ENCODE measurements around the gene OCRL.
A peak's percentile ranks its signal among the peaks of the same experiment; 100 is the strongest.
"Not testable (repeated sequence)": the region's sequence is repeated elsewhere in the genome, so short reads cannot be mapped to it uniquely, and the experiment has no call there.

OCRL gene

GRCh38 chrX:129540722-129541184 is 694 bp downstream of the OCRL start:
- DNase-seq: peak in 2 of 6 experiments; percentile 2 to 6

GRCh38 chrX:129544780-129545179 is 4.7 kb downstream of the OCRL start:
- DNase-seq: no peak

GRCh38 chrX:129545408-129545807 is 5.3 kb downstream of the OCRL start:
- DNase-seq: no peak

DNA sequence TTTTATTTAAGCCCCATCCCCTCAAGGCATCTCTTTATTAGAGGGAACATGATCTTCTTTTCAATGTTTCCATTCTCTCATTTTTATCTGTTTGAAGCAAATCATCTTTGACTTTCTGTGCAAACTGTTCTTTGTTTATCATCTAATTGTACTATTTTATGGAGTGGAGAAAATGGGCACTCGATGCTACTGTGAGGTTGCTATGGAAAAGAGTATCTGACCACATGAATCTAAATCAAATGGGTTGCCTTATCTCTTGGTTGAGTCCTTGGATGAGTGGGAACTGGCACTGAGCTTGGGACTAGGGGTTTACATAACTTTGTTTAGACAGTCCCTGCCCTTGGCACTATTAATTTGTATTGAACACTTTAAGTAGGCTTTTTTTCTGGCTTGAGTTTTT is 9.1 kb downstream of the OCRL start:
- no peak for DNase-seq

DNA sequence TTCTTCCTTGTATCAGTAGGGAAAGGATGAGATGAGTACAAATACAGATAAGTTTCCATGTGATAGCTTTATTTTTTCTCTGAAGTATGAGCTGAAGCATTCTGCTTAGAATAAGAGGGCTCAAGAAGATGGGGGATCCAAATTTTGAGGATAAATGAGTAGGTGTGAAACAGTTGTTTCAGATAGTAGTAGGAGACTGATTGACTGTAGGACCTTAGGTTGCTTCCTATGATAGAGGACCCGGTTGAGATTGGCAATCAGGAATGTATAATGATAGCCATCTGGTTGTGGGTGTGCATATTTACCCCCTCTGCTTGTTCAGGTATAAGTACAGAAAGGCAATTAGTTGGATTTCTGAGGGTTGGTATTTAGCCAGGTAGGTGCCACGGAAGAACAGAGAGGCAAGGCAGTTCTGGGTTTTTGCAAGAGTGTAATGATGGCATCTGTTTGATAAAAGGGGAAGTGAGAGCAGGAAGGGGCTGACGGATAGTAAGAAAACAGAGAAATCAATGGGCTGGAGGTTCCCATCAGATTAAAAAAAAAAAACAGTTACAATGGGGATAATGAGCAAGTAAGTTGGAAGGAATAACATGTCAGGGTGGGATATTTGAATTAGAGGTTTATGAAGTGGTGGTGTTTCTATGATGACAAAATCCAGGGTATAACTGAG is 13.7 kb downstream of the OCRL start:
- DNase-seq: no peak

DNA sequence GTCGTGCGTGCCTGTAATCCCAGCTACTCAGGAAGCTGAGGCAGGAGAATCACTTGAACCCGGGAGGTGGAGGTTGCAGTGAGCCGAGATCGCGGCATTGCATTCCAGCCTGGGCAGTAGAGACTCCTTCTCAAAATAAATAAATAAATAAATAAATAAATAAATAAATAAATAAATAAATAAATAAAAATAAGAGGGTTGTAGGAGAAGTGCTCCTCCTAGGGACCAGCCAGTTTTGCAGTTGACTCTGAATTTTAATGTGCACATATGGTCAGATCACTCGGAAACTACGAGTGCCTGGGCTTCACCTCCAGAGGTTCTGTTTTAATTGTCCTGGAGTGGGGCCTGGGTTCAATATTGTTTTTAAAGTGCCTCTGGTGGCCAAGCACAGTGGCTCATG is 14.8 kb downstream of the OCRL start:
- not testable (repeated sequence) for DNase-seq

DNA sequence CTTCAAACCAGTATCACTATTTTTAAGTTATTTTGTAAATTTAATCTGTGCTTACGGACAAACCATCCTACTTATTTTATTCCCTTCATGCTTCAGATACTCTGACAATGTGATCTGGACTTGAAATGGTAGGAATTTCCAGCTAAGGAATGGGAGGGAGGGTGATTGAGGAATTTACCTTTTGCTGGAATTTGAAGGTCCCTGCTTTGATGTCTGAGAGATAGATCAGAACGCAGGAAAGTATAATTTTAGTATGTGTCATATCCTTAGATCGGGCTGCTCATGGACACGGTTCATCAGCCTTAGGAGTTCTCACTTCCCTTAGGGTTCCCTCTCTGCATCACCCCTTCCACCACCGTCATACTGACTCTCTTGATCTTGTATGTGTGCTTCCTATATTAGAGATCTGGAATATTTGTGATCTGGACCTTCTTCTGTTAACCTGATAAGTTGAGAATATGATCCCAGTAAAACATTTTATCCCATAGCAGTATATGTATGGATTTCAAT is 16.8 kb downstream of the OCRL start:
- DNase-seq: no peak

- DNase-seq: no peak
These were observed 17.9 kb downstream of the OCRL start for GRCh38 chrX:129557844-129558480.

- no peak for DNase-seq
These were observed 19.7 kb downstream of the OCRL start for GRCh38 chrX:129559783-129560182.

GRCh38 chrX:129561453-129561852 is 21.4 kb downstream of the OCRL start:
- no peak for DNase-seq

- DNase-seq: not testable (repeated sequence)
These were observed 24.3 kb downstream of the OCRL start for GRCh38 chrX:129564345-129564744.

DNA sequence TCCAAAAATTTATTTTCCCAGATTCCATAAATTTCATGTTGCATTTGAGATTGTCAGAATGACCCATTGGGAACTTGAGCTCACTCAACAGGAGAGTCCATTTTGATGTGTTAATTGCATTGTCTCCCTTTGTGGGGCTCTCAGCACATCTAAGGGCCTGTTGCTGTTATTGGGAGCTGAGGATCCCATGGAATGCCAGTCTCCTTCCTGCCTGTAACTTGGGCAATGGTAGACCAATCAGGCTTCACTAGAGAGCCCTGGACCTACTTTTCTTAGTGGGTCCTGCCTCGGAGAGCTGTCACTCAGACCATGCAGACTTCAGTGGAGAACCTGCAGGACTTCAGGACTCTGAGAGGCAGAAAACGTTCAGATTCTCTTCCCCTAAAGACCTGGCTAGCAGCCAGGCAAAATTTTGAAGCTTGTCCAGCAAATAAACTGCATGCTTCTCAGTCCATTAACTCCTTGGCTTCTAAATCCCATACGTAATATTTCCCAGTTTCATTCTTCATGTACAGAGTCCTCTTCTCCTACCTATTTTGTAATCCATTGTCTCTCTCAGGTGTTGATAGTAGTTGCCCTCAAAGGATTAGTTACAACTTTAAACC is 25.1 kb downstream of the OCRL start:
- DNase-seq: no peak

DNA sequence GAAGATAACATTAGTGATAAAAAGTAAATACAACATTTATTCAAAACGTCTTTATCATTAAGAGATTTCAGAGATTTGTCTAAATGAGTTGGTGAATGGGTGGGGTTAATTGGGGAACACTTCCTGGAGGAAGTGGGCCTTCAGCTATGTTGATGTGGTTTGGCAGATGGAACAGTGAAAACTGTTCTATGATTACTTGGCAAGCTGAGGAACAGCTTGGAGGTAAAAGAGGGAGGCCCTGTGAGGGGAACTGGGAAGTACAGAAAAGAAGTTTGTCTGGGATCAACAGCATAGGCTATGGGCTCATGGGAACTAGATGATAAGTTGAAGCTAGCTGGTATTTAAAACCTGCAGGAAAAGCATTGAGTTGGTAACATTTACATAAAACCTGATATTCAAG is 26.0 kb downstream of the OCRL start:
- no peak for DNase-seq

GRCh38 chrX:129568349-129568748 is 28.3 kb downstream of the OCRL start:
- no peak for DNase-seq

DNA sequence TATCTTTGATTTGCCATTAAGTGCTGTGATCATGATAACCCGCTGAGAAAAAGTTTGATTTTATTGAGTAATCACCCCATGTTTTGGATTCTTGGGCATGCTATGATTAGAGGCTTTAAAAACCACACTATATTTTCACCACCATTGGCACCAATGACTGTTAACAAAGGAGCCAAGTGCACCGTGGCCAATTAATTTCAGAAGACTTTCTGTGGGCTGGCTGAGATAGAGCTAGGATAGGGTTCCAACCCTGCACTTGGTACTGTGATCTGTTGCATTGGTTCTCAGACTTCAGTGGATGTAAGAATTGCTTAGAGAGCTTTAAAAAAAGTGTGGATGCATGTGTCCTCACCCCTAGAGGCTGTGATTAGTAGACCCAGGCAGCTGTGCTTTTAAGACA is 32.4 kb downstream of the OCRL start:
- DNase-seq: no peak

- not testable (repeated sequence) for DNase-seq
These were observed 33.6 kb downstream of the OCRL start for GRCh38 chrX:129573652-129574051.

DNA sequence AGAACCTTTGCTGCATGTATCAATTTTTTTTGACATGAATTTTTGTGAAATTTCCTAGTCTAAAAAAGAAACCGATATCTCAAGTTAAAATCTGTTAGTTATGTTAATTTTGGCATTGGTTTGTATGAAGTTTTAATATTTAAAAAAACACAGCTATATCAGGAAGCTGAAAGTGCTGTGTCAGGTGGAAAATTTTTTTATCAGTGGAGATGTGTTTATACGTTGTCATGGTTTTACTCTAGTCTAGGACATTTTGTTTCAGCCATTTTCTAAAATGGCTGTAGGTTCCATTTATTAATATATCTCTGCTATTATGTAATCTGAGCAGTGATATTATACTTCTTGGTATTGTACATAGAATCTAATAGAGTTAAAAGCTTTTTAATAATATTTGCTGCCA is 34.2 kb downstream of the OCRL start:
- no peak for DNase-seq

- DNase-seq: no peak
These were observed 36.5 kb downstream of the OCRL start for GRCh38 chrX:129576539-129576938.

DNA sequence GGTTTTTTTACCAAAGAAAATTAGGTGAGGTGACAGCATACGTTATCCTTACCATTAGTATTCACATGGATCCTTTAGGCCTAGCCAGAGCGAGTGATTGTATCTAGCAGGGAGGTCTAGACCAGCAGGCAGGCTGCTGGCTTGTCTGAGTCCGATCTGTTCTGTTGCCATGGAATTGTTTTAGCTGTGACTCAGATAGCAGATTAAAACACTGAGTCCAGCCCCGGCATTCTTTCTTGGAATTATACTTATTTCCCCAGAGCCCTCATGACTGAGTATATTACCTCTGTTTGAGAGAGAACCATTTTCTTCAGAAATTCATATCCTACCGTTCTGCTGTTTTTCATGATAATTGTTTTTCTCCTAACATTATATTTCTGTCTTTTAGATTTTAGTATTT is 37.4 kb downstream of the OCRL start:
- no peak for DNase-seq

- DNase-seq: no peak
These were observed 37.8 kb downstream of the OCRL start for GRCh38 chrX:129577877-129578276.

DNA sequence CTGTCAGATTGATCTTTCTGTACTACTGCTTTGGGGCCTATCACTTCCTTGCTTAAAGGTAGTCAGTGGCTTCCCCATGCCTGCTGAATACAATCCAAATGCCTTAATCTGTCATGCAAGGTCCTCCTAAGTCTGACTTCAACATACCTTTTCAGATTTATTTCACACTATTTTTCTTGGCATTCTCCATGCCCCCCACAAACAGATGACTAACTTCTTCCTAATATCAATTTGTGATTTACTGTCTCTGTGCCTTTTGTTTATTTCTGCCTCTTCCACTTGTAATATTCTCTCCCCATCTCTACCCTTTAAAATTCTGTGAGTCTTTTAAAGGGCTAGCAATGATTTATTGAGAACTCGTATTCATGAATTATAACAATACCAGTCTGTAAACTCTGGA is 41.8 kb downstream of the OCRL start:
- no peak for DNase-seq

DNA sequence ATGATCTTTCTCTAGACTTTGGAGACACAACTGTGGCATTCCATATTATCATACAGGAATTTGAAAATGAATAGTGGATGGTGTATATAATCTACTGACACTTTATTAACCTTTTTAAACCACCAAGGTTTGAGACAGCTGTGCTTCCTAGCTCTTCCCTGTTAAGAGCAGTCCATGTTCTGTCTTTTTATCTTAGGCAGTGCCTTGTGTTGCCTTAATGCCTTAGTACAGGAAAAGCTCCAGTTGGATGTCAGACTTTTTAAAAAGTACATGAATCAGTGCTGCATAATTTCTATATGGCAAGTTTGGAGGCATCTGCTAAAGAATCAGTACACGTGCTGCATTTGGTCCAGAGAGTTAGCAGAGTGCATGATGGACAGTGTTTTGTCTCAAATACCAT is 45.1 kb downstream of the OCRL start:
- DNase-seq: no peak

- no peak for DNase-seq
These were observed 45.6 kb downstream of the OCRL start for GRCh38 chrX:129585691-129586090.

GRCh38 chrX:129586446-129586845 is 46.4 kb downstream of the OCRL start:
- DNase-seq: no peak

All from stimulated activated naive CD4-positive, alpha-beta T cell (primary cell).